HepG2 (cell line): ENCODE data around the gene METTL21C. TPM values are rescaled to one million over a fixed set of nuclear protein-coding genes. Genes with fewer than 3 reads are reported as not detected.
A peak's percentile ranks its signal among the peaks of the same experiment; 100 is the strongest.

Experiments
- ZBTB40 ChIP-seq, 2 experiments: fragments of 450-650 bp in 1 of 2; sonication (generic) in 1 of 2; formaldehyde crosslinking in 1 of 2; IDR thresholded peaks; 2 replicates each; pipeline versions ENCODE4 v1.6.1 to v1.8.0; 2016 to 2022; ENCODE audit warnings: antibody characterized with exemption in 1 of 2, mild to moderate bottlenecking in 1 of 2, missing genetic modification reagents in 1 of 2
- polyA plus RNA-seq, 8 experiments: library from polyadenylated mRNA; depleted of rRNA in 3 of 8; stranded (reverse) in 7 of 8; unstranded in 1 of 8; fragments of >200 nt; fragmentation: Illumina TruSeq in 4 of 8; extraction: Trizol in 4 of 8; gene quantifications; 2 replicates each; pipeline versions ENCODE4 v1.2.1 to v1.2.3, GENCODE V29; 2011 to 2016; ENCODE audit warnings: low read depth in 4 of 8, missing spikeins in 1 of 8, mixed read lengths in 1 of 8; ENCODE audit not compliant: insufficient read depth in 1 of 8
- total RNA-seq, 5 experiments: library from RNA; depleted of rRNA; stranded (reverse); fragments of >200 nt; fragmentation: Illumina TruSeq; extraction: Trizol; gene quantifications; 2 replicates each; pipeline ENCODE4 v1.2.3, GENCODE V29; 2016; ENCODE audit warnings: low read depth in 1 of 5

Gene METTL21C
- total and polyA plus RNA-seq, 2 of the 13 experiments (the other 11 are each of a cell fraction or from before 2014, with no cell fraction given): not detected

GRCh38 chr13:102679449-102680132 lies 15.3 kb downstream of the METTL21C start (continued):
- peak; percentile 48; the same call in 1 of the 2 replicates for TF ChIP-seq ZBTB40 (IDR thresholded peaks at IDR 0.05)
- TF ChIP-seq ZBTB40 (CRISPR knock-in tag; IDR thresholded peaks at IDR 0.05): peak; percentile 95
